HEK293 (cell line): ENCODE results near the gene RAB3GAP2.

Experiments used
- BCL11A ChIP-seq: fragments of 450-650 bp; formaldehyde crosslinking; IDR thresholded peaks from 2 replicates; pipeline ENCODE4 v1.5.1; 2016; ENCODE audit warnings: low read depth, missing biosample characterization, missing genetic modification characterization
- BCL11B ChIP-seq: fragments of 450-650 bp; formaldehyde crosslinking; IDR thresholded peaks from 2 replicates; pipeline ENCODE4 v1.5.1; 2016; ENCODE audit warnings: low read depth, missing biosample characterization, missing genetic modification characterization
- BCL6B ChIP-seq: fragments of 450-650 bp; formaldehyde crosslinking; IDR thresholded peaks from 2 replicates; pipeline ENCODE4 v1.5.1; 2017; ENCODE audit warnings: missing biosample characterization, missing genetic modification characterization
- CTCF ChIP-seq: fragments of 450-650 bp; formaldehyde crosslinking; IDR thresholded peaks from 2 replicates; pipeline ENCODE4 v1.5.1; 2016; ENCODE audit warnings: missing biosample characterization, missing genetic modification characterization
- HOXC10 ChIP-seq: sonication (generic); formaldehyde crosslinking; IDR thresholded peaks from 2 replicates; pipeline ENCODE4 v1.8.1; 2023; ENCODE audit warnings: mild to moderate bottlenecking, missing genetic modification reagents
- KLF17 ChIP-seq: fragments of 450-650 bp; formaldehyde crosslinking; IDR thresholded peaks from 2 replicates; pipeline ENCODE4 v1.5.1; 2016; ENCODE audit warnings: missing biosample characterization, missing genetic modification characterization
- MYNN ChIP-seq: fragments of 450-650 bp; formaldehyde crosslinking; IDR thresholded peaks from 2 replicates; pipeline ENCODE4 v1.5.1; 2016; ENCODE audit warnings: missing biosample characterization, missing genetic modification characterization, borderline replicate concordance
- MZF1 ChIP-seq: fragments of 450-650 bp; formaldehyde crosslinking; IDR thresholded peaks from 2 replicates; pipeline ENCODE4 v1.5.1; 2017; ENCODE audit warnings: missing biosample characterization, missing genetic modification characterization, borderline replicate concordance
- PRDM6 ChIP-seq: fragments of 450-650 bp; formaldehyde crosslinking; IDR thresholded peaks from 2 replicates; pipeline ENCODE4 v1.5.1; 2017; ENCODE audit warnings: missing biosample characterization, missing genetic modification characterization
- SP2 ChIP-seq: fragments of 450-650 bp; formaldehyde crosslinking; IDR thresholded peaks from 2 replicates; pipeline ENCODE4 v1.5.1; 2016; ENCODE audit warnings: missing biosample characterization, missing genetic modification characterization
- SP7 ChIP-seq: fragments of 450-650 bp; formaldehyde crosslinking; IDR thresholded peaks from 2 replicates; pipeline ENCODE4 v1.5.1; 2016; ENCODE audit warnings: missing biosample characterization, missing genetic modification characterization
- TCF7L2 ChIP-seq: IDR thresholded peaks from 2 replicates; pipeline ENCODE4 v1.6.1; 2011; ENCODE audit warnings: low read depth, mild to moderate bottlenecking, inconsistent platforms, low read length, moderate library complexity, borderline replicate concordance
- ZBTB1 ChIP-seq: fragments of 450-650 bp; formaldehyde crosslinking; IDR thresholded peaks from 2 replicates; pipeline ENCODE4 v1.5.1; 2016; ENCODE audit warnings: missing biosample characterization, missing genetic modification characterization
- ZBTB10 ChIP-seq: fragments of 450-650 bp; formaldehyde crosslinking; IDR thresholded peaks from 2 replicates; pipeline ENCODE4 v1.5.1; 2016; ENCODE audit warnings: missing biosample characterization, missing genetic modification characterization
- ZBTB17 ChIP-seq: fragments of 450-650 bp; formaldehyde crosslinking; IDR thresholded peaks from 2 replicates; pipeline ENCODE4 v1.5.1; 2016; ENCODE audit warnings: missing biosample characterization, missing genetic modification characterization
- ZBTB21 ChIP-seq: fragments of 450-650 bp; formaldehyde crosslinking; IDR thresholded peaks from 2 replicates; pipeline ENCODE4 v1.5.1; 2017; ENCODE audit warnings: missing biosample characterization, missing genetic modification characterization
- ZBTB48 ChIP-seq: fragments of 450-650 bp; formaldehyde crosslinking; IDR thresholded peaks from 2 replicates; pipeline ENCODE4 v1.5.1; 2016; ENCODE audit warnings: missing biosample characterization, missing genetic modification characterization
- ZIC2 ChIP-seq: fragments of 450-650 bp; formaldehyde crosslinking; IDR thresholded peaks from 2 replicates; pipeline ENCODE4 v1.5.1; 2016; ENCODE audit warnings: missing biosample characterization, missing genetic modification characterization
- ZNF146 ChIP-seq: fragments of 450-650 bp; formaldehyde crosslinking; IDR thresholded peaks from 2 replicates; pipeline ENCODE4 v1.5.1; 2016; ENCODE audit warnings: missing biosample characterization, missing genetic modification characterization
- ZNF280D ChIP-seq: fragments of 450-650 bp; formaldehyde crosslinking; IDR thresholded peaks from 2 replicates; pipeline ENCODE4 v1.5.1; 2016; ENCODE audit warnings: missing biosample characterization, missing genetic modification characterization
- ZNF350 ChIP-seq: fragments of 450-650 bp; formaldehyde crosslinking; IDR thresholded peaks from 2 replicates; pipeline ENCODE4 v1.5.0; 2017; ENCODE audit warnings: missing biosample characterization, mild to moderate bottlenecking, missing genetic modification characterization
- ZNF585B ChIP-seq: fragments of 450-650 bp; formaldehyde crosslinking; IDR thresholded peaks from 2 replicates; pipeline ENCODE4 v1.5.1; 2016; ENCODE audit warnings: missing biosample characterization, missing genetic modification characterization
- ZNF645 ChIP-seq: fragments of 450-650 bp; formaldehyde crosslinking; IDR thresholded peaks from 2 replicates; pipeline ENCODE4; 2016; ENCODE audit warnings: missing biosample characterization, missing genetic modification characterization
- ZNF660 ChIP-seq: fragments of 450-650 bp; IDR thresholded peaks from 2 replicates; pipeline ENCODE4 v1.5.1; 2018; ENCODE audit warnings: missing biosample characterization, mild to moderate bottlenecking, missing genetic modification characterization
- ZSCAN4 ChIP-seq: fragments of 450-650 bp; formaldehyde crosslinking; IDR thresholded peaks from 2 replicates; pipeline ENCODE4 v1.5.1; 2017; ENCODE audit warnings: missing biosample characterization, missing genetic modification characterization

RAB3GAP2 gene

GRCh38 chr1:220119043-220119512 lies 153.2 kb downstream of the RAB3GAP2 start (continued):
- TF ChIP-seq ZSCAN4 (tag by site-specific recombination) (0 out of 2 replicates have a peak, but pooled peaks have one; percentile 28), HOXC10 (CRISPR knock-in tag) (no peak), ZBTB10 (tag by site-specific recombination) (no peak), SP2 (peak; percentile 39), ZIC2 (tag by site-specific recombination) (no peak), ZNF280D (tag by site-specific recombination) (no peak; the same call in 1 of the 2 replicates), TCF7L2 (peak; percentile 96), SP7 (peak; percentile 100), ZBTB21 (tag by site-specific recombination) (peak; percentile 94), KLF17 (tag by site-specific recombination) (peak; percentile 89; the same call in 1 of the 2 replicates), ZNF350 (no peak), ZBTB48 (tag by site-specific recombination) (no peak), ZNF645 (tag by site-specific recombination) (no peak), ZNF660 (tag by site-specific recombination) (peak; percentile 84; the same call in 1 of the 2 replicates), ZNF585B (tag by site-specific recombination) (no peak), BCL11A (tag by site-specific recombination) (peak; percentile 98), CTCF (tag by site-specific recombination) (no peak), BCL11B (tag by site-specific recombination) (peak; percentile 98), MZF1 (tag by site-specific recombination) (peak; percentile 41; the same call in 1 of the 2 replicates), ZBTB17 (tag by site-specific recombination) (peak; percentile 90), BCL6B (tag by site-specific recombination) (no peak), MYNN (tag by site-specific recombination) (no peak), ZBTB1 (tag by site-specific recombination) (peak; percentile 88; the same call in 1 of the 2 replicates), ZNF146 (tag by site-specific recombination) (peak; percentile 78), PRDM6 (peak; percentile 99)
